Smooth muscle cell (in vitro differentiated cells): Measurements from ENCODE around the gene OXT. TPM values are rescaled to one million over a fixed set of nuclear protein-coding genes. Genes with fewer than 3 reads are reported as not detected.

Experiments
- DNase-seq: peaks from one replicate; lab custom pipeline; 2025; ENCODE audit not compliant: unreplicated experiment; lab: John Stamatoyannopoulos, UW
- H2AFZ ChIP-seq: fragments of 200-600 bp; sonication (generic); 2 replicates; pipeline ENCODE4 v1.6.0; 2016; ENCODE audit warnings: antibody characterized with exemption, low read depth, mild to moderate bottlenecking
- H3F3A ChIP-seq: fragments of 200-600 bp; sonication (generic); 2 replicates; pipeline ENCODE4 v1.6.0; 2017; ENCODE audit warnings: antibody characterized with exemption, low read depth
- H3K27ac ChIP-seq: fragments of 200-600 bp; sonication (generic); 2 replicates; pipeline ENCODE4 v1.5.1; 2016; ENCODE audit warnings: low read depth, mild to moderate bottlenecking
- H3K27me3 ChIP-seq: fragments of 200-600 bp; sonication (generic); 2 replicates; pipeline ENCODE4 v1.6.1; 2016; ENCODE audit warnings: low read depth, mild to moderate bottlenecking
- H3K36me3 ChIP-seq: fragments of 200-600 bp; sonication (generic); 2 replicates; pipeline ENCODE4 v1.5.1; 2016; ENCODE audit warnings: low read depth
- H3K4me1 ChIP-seq: fragments of 200-600 bp; sonication (generic); 2 replicates; pipeline ENCODE4 v1.5.1; 2016; ENCODE audit warnings: low read depth
- H3K4me2 ChIP-seq: fragments of 200-600 bp; sonication (generic); 2 replicates; pipeline ENCODE4 v1.6.0; 2016; ENCODE audit warnings: mild to moderate bottlenecking
- H3K4me3 ChIP-seq: fragments of 200-600 bp; sonication (generic); 2 replicates; pipeline ENCODE4 v1.5.1; 2016; ENCODE audit warnings: mild to moderate bottlenecking
- H3K79me2 ChIP-seq: fragments of 200-600 bp; sonication (generic); 2 replicates; pipeline ENCODE4 v1.6.0; 2016; ENCODE audit warnings: low read depth, mild to moderate bottlenecking
- H3K9ac ChIP-seq: fragments of 200-600 bp; sonication (generic); 2 replicates; pipeline ENCODE4 v1.6.0; 2016; ENCODE audit warnings: low read depth
- H3K9me3 ChIP-seq: fragments of 200-600 bp; sonication (generic); replicated peaks from 2 replicates; pipeline ENCODE4 v1.5.1; 2016; ENCODE audit warnings: low read depth
- H4K20me1 ChIP-seq: fragments of 200-600 bp; sonication (generic); 2 replicates; pipeline ENCODE4 v1.6.0; 2016; ENCODE audit warnings: low read depth
- CTCF ChIP-seq: fragments of 200-600 bp; sonication (generic); IDR thresholded peaks from 2 replicates; pipeline ENCODE4 v1.5.1; 2017; ENCODE audit warnings: borderline replicate concordance, mild to moderate bottlenecking, antibody characterized with exemption; ENCODE audit not compliant: insufficient read depth, poor library complexity, severe bottlenecking
- WGBS: methylation state at CpG from one replicate; pipeline ENCODE4 v1.1.7; 2016; ENCODE audit warnings: low lambda C conversion rate; 5-methylcytosine and 5-hydroxymethylcytosine counted together
- polyA plus RNA-seq: library from polyadenylated mRNA; unstranded; fragments of >200 nt; fragmentation: Nextera tagmentation; extraction: Ambion mirVana; gene quantifications from 2 replicates; pipeline ENCODE4 v1.2.1, GENCODE V29; 2016
- total RNA-seq: library from RNA; depleted of rRNA; stranded (reverse); fragments of >200 nt; gene quantifications from 2 replicates; pipeline ENCODE4 v1.2.3, GENCODE V29; 2014

OXT gene
- total and polyA plus RNA-seq, 2 experiments from 2014 or later, result 2.8 TPM; not detected in 1

- no peaks in the 10 kb centered on the region for H3F3A ChIP-seq
- TF ChIP-seq CTCF, result no peak
- WGBS, result 99% methylated on average over 7 of the region's 7 CpGs
Measured at GRCh38 chr20:3100480-3100879, 29.1 kb downstream of the OXT start.

GRCh38 chr20:3101251-3101650, 29.8 kb downstream of the OXT start:
- Histone ChIP-seq H4K20me1 (no peaks in the 10 kb centered on the region), H3K9me3 (no peaks in the 10 kb centered on the region), H2AFZ (no peak overlapping the region), H3K4me2 (no peak overlapping the region), H3K36me3 (no peaks in the 10 kb centered on the region), H3K4me1 (no peaks in the 10 kb centered on the region), H3K79me2 (no peaks in the 10 kb centered on the region), H3K4me3 (no peak overlapping the region), H3F3A (no peaks in the 10 kb centered on the region), H3K9ac (no peak overlapping the region), H3K27me3 (no peaks in the 10 kb centered on the region), H3K27ac (no peak overlapping the region)
- WGBS, result 97% methylated on average over 6 of the region's 6 CpGs
- no peak for TF ChIP-seq CTCF
- no peak for DNase-seq

More at GRCh38 chr20:3100480-3100879, 29.1 kb downstream of the OXT start:
- H3K4me1 ChIP-seq, result no peaks in the 10 kb centered on the region
- H4K20me1 ChIP-seq, result no peaks in the 10 kb centered on the region
- H3K9ac ChIP-seq, result no peak overlapping the region
- H2AFZ ChIP-seq, result no peak overlapping the region
- H3K27ac ChIP-seq, result no peak overlapping the region
- H3K27me3 ChIP-seq, result no peaks in the 10 kb centered on the region
- no peak overlapping the region for H3K4me2 ChIP-seq
- H3K9me3 ChIP-seq, result no peaks in the 10 kb centered on the region
- H3K79me2 ChIP-seq, result no peaks in the 10 kb centered on the region
- no peak overlapping the region for H3K4me3 ChIP-seq
- DNase-seq, result no peak
- H3K36me3 ChIP-seq, result no peaks in the 10 kb centered on the region

- H4K20me1 ChIP-seq, result no peaks in the 10 kb centered on the region
- H3K4me2 ChIP-seq, result no peak overlapping the region
- no peaks in the 10 kb centered on the region for H3K27me3 ChIP-seq
- H3K9me3 ChIP-seq, result no peaks in the 10 kb centered on the region
- no peaks in the 10 kb centered on the region for H3K36me3 ChIP-seq
- WGBS, result 94% methylated on average over 21 of the region's 21 CpGs
- no peak for TF ChIP-seq CTCF
- no peak overlapping the region for H3K4me3 ChIP-seq
- no peak overlapping the region for H3K27ac ChIP-seq
- H2AFZ ChIP-seq, result no peak overlapping the region
- no peak overlapping the region for H3K9ac ChIP-seq
- no peaks in the 10 kb centered on the region for H3K4me1 ChIP-seq
- no peaks in the 10 kb centered on the region for H3F3A ChIP-seq
- H3K79me2 ChIP-seq, result no peaks in the 10 kb centered on the region
- DNase-seq, result no peak
Measured at GRCh38 chr20:3101737-3102574, 30.5 kb downstream of the OXT start.
